Astrocyte (in vitro differentiated cells and primary cell): ENCODE data around the gene CDH23.

ENCODE experiments used
- EZH2 ChIP-seq: IDR thresholded peaks from 2 replicates; pipeline ENCODE4 v1.6.1; 2012; ENCODE audit warnings: mild to moderate bottlenecking, low read length, inconsistent platforms; ENCODE audit not compliant: insufficient read depth
- TF ChIP-seq, protein P1 (sequence below): IDR thresholded peaks from 2 replicates; pipeline ENCODE4 v1.5.1; 2011; ENCODE audit warnings: low read depth, mild to moderate bottlenecking, inconsistent platforms, low read length, moderate library complexity; ENCODE audit not compliant: insufficient read depth

- TF ChIP-seq, protein P1, sequence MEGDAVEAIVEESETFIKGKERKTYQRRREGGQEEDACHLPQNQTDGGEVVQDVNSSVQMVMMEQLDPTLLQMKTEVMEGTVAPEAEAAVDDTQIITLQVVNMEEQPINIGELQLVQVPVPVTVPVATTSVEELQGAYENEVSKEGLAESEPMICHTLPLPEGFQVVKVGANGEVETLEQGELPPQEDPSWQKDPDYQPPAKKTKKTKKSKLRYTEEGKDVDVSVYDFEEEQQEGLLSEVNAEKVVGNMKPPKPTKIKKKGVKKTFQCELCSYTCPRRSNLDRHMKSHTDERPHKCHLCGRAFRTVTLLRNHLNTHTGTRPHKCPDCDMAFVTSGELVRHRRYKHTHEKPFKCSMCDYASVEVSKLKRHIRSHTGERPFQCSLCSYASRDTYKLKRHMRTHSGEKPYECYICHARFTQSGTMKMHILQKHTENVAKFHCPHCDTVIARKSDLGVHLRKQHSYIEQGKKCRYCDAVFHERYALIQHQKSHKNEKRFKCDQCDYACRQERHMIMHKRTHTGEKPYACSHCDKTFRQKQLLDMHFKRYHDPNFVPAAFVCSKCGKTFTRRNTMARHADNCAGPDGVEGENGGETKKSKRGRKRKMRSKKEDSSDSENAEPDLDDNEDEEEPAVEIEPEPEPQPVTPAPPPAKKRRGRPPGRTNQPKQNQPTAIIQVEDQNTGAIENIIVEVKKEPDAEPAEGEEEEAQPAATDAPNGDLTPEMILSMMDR, result no peak
- TF ChIP-seq EZH2, result no peak
These were observed 15.9 kb upstream of the CDH23 start for GRCh38 chr10:71380841-71381240.
